Nephron progenitor cell (in vitro differentiated cells): ENCODE measurements around the gene NWD2.
"Not testable (repeated sequence)": the region's sequence is repeated elsewhere in the genome, so short reads cannot be mapped to it uniquely, and the experiment has no call there.

ENCODE experiments used
- DNase-seq: peaks from one replicate; pipeline ENCODE4 v3.0.0; 2021
- H3K27ac Mint-ChIP-seq: 2 replicates; pipeline ENCODE4 v1.8.0; 2021; ENCODE audit warnings: mild to moderate bottlenecking, moderate library complexity, mixed read lengths
- H3K27me3 Mint-ChIP-seq: 2 replicates; pipeline ENCODE4 v1.8.0; 2021; ENCODE audit warnings: mild to moderate bottlenecking, low read depth, mixed read lengths; ENCODE audit not compliant: poor library complexity
- H3K36me3 Mint-ChIP-seq: 2 replicates; pipeline ENCODE4 v1.8.0; 2021; ENCODE audit warnings: low read depth, mixed read lengths
- H3K4me1 Mint-ChIP-seq: 2 replicates; pipeline ENCODE4 v1.8.0; 2021; ENCODE audit warnings: mixed read lengths
- H3K4me3 Mint-ChIP-seq: 2 replicates; pipeline ENCODE4 v1.8.0; 2021; ENCODE audit warnings: mild to moderate bottlenecking, moderate library complexity, mixed read lengths
- H3K9me3 Mint-ChIP-seq: 2 replicates; pipeline ENCODE4 v1.8.0; 2021; ENCODE audit warnings: mild to moderate bottlenecking, moderate library complexity, mixed read lengths
- CTCF ChIP-seq: fragments of 200-600 bp; sonication (generic); IDR thresholded peaks from 2 replicates; pipeline ENCODE4 v1.5.0; 2021; ENCODE audit warnings: antibody characterized with exemption

NWD2 gene

GRCh38 chr4:37400241-37400881, 155.8 kb downstream of the NWD2 start:
- no peak overlapping the region for H3K27ac Mint-ChIP-seq
- no peak for DNase-seq
- H3K36me3 Mint-ChIP-seq, result no peaks in the 10 kb centered on the region

GRCh38 chr4:37407938-37408826, 163.6 kb downstream of the NWD2 start:
- not testable (repeated sequence) for H3K27me3 Mint-ChIP-seq, H3K36me3 Mint-ChIP-seq, H3K4me3 Mint-ChIP-seq
- peaks cover 18% of the 10 kb centered on the region for H3K4me1 Mint-ChIP-seq
- peak; percentile 44 for DNase-seq
- H3K27ac Mint-ChIP-seq, result peak overlapping the region; percentile 31
- H3K9me3 Mint-ChIP-seq, result peaks cover 15% of the 10 kb centered on the region

More at GRCh38 chr4:37400241-37400881, 155.8 kb downstream of the NWD2 start:
- no peak for TF ChIP-seq CTCF
- no peak overlapping the region for H3K4me3 Mint-ChIP-seq
- no peaks in the 10 kb centered on the region for H3K4me1 Mint-ChIP-seq
- H3K27me3 Mint-ChIP-seq, result peaks cover 2% of the 10 kb centered on the region
- H3K9me3 Mint-ChIP-seq, result peaks cover 4% of the 10 kb centered on the region

DNA sequence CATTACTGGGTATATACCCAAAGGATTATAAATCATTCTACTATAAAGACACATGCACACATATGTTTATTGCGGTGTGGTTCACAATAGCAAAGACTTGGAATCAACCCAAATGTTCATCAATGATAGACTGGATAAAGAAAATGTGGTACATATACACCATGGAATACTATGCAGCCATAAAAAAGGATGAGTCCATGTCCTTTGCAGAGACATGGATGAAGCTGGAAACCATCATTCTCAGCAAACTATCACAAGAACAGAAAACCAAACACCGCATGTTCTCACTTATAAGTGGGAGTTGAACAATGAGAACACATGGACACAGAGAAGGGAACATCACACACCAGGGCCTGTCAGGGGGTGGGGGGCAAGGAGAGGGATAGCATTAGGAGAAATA, 169.1 kb downstream of the NWD2 start:
- not testable (repeated sequence) for H3K4me1 Mint-ChIP-seq, H3K36me3 Mint-ChIP-seq, H3K27me3 Mint-ChIP-seq, H3K27ac Mint-ChIP-seq, DNase-seq, H3K4me3 Mint-ChIP-seq
- peaks cover 20% of the 10 kb centered on the region for H3K9me3 Mint-ChIP-seq

GRCh38 chr4:37415845-37416369, 171.4 kb downstream of the NWD2 start:
- H3K4me1 Mint-ChIP-seq, result no peaks in the 10 kb centered on the region
- peak overlapping the region; percentile 25 for H3K27ac Mint-ChIP-seq
- TF ChIP-seq CTCF, result no peak
- no peaks in the 10 kb centered on the region for H3K36me3 Mint-ChIP-seq
- no peak for DNase-seq
- peaks cover 22% of the 10 kb centered on the region for H3K9me3 Mint-ChIP-seq
- peaks cover 16% of the 10 kb centered on the region for H3K27me3 Mint-ChIP-seq
- H3K4me3 Mint-ChIP-seq, result no peak overlapping the region

GRCh38 chr4:37421614-37422013, 177.1 kb downstream of the NWD2 start:
- no peaks in the 10 kb centered on the region for H3K36me3 Mint-ChIP-seq
- peaks cover 5% of the 10 kb centered on the region for H3K4me1 Mint-ChIP-seq
- DNase-seq, result no peak

DNA sequence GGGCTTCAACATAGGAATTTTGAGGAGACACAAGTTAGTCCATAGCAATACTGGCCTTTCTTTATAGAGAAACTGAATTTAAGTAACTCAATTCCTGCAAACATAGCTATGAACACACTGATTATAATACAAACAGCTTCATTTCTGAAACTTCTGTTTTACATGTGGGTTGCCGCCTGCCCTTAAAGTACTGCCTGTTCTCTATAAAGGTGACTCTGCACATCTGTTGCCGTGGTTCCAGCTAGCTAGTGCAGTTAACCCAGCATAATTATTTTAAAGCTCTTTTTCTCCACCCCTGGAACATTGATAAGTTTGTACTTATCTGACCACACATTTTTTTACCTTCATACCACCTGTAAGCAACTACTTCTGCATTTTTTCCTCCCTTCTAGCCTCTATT, 177.6 kb downstream of the NWD2 start:
- peaks cover 22% of the 10 kb centered on the region for H3K9me3 Mint-ChIP-seq
- peaks cover 13% of the 10 kb centered on the region for H3K27me3 Mint-ChIP-seq
- no peak for DNase-seq
- H3K36me3 Mint-ChIP-seq, result no peaks in the 10 kb centered on the region
- H3K4me3 Mint-ChIP-seq, result no peak overlapping the region
- H3K4me1 Mint-ChIP-seq, result peaks cover 5% of the 10 kb centered on the region
- TF ChIP-seq CTCF, result no peak
- H3K27ac Mint-ChIP-seq, result no peak overlapping the region

More at GRCh38 chr4:37421614-37422013, 177.1 kb downstream of the NWD2 start:
- Mint-ChIP-seq H3K9me3 (peaks cover 22% of the 10 kb centered on the region), H3K27ac (no peak overlapping the region), H3K27me3 (peaks cover 13% of the 10 kb centered on the region), H3K4me3 (no peak overlapping the region)
- TF ChIP-seq CTCF, result no peak
